ENCODE measurements around the gene JAK1. TPM values are rescaled to one million over a fixed set of nuclear protein-coding genes. Genes with fewer than 3 reads are reported as not detected.

Gene JAK1
- total and polyA plus RNA-seq, 2 of the 8 experiments (the other 6 are each of a cell fraction or from before 2014, with no cell fraction given) = 7.8 to 24.5 TPM

DNA sequence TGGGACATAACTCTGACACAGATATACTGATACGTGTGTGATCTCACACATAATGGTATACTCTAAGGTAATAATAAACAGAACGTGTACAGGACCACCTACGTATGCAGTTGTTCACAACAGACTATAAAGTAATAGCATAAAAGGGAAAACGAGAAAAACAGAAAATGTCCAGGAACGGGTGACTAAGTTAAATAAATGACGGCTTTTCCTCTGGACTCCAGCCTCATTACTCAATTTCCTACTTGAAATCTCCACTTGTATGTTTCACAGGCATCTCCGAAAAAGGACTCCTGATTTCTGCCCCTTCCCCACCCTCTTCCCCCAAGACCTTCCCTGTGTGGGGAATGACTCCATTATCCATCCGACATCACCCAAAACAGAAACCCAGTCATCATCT, 95.1 kb downstream of the JAK1 start:
- 91% methylated on average over 8 of the region's 8 CpGs; no CpG with 5 or more reads in 1 of the 2 experiments for WGBS, 2 experiments (ENCODE audit: extremely low coverage in 1 of 2, insufficient coverage in 1 of 2, insufficient read length in 1 of 2, insufficient replicate concordance in 2 of 2, low coverage in 1 of 2, low lambda C conversion rate in 2 of 2, missing lambda C conversion rate in 1 of 2)
- Histone ChIP-seq H4K20me1 (replicated peaks in 1 of 2; ENCODE audit: control insufficient read depth in 1 of 2, insufficient read depth in 2 of 2, low read length in 2 of 2) (no peaks in the 10 kb centered on the region), H3K27ac (ENCODE audit: low read depth, low read length) (no peak overlapping the region), H3K79me1 (ENCODE audit: low read depth, low read length) (no peaks in the 10 kb centered on the region), H2BK15ac (ENCODE audit: low read length) (no peak overlapping the region), H3K9me3 (ENCODE audit: insufficient read depth in 2 of 2, low read depth in 1 of 2, low read length in 1 of 2) (no peaks in the 10 kb centered on the region), H3K4me2 (ENCODE audit: insufficient read depth in 1 of 2, low read depth in 2 of 2, low read length in 2 of 2) (no peak overlapping the region), H2AK5ac (ENCODE audit: low read depth, low read length) (no peak overlapping the region), H4K5ac (ENCODE audit: insufficient read length, low read depth, low read length) (no peak overlapping the region), H3K4ac (replicated peaks; ENCODE audit: insufficient read length, low read depth, low read length) (no peak overlapping the region), H3K79me2 (ENCODE audit: control insufficient read depth in 1 of 2, insufficient read depth in 2 of 2, low read length in 2 of 2) (no peaks in the 10 kb centered on the region), H4K91ac (replicated peaks; ENCODE audit: insufficient read length, low read length) (no peak overlapping the region), H3K18ac (ENCODE audit: extremely low read depth, low read length) (no peak overlapping the region), H3K4me3 (ENCODE audit: extremely low read depth in 1 of 4, insufficient read depth in 2 of 4, low read depth in 3 of 4, low read length in 4 of 4) (no peak overlapping the region), H3K14ac (ENCODE audit: insufficient read length) (no peak overlapping the region), H4K8ac (ENCODE audit: extremely low read depth, insufficient read depth, low read length) (no peak overlapping the region), H3K23me2 (ENCODE audit: low read depth, low read length) (no peaks in the 10 kb centered on the region), H2BK12ac (ENCODE audit: low read depth, low read length) (no peak overlapping the region), H3K23ac (ENCODE audit: insufficient read length) (no peak overlapping the region), H3K56ac (replicated peaks; ENCODE audit: insufficient read length, low read depth, low read length) (no peak overlapping the region), H2BK5ac (ENCODE audit: low read depth, low read length) (no peak overlapping the region), H3K36me3 (ENCODE audit: control insufficient read depth in 2 of 4, insufficient read depth in 4 of 4, low read length in 3 of 4) (no peaks in the 10 kb centered on the region; a peak in 1 of 8 replicates), H3K9ac (replicated peaks in 1 of 4; ENCODE audit: extremely low read depth in 1 of 4, low read depth in 3 of 4, low read length in 3 of 4) (no peak overlapping the region), H3K27me3 (replicated peaks in 1 of 4; ENCODE audit: control insufficient read depth in 3 of 4, extremely low read depth in 1 of 4, insufficient read depth in 3 of 4, low read length in 3 of 4) (no peaks in the 10 kb centered on the region), H2BK20ac (ENCODE audit: low read length) (no peak overlapping the region), H3K4me1 (replicated peaks in 1 of 4; ENCODE audit: control insufficient read depth in 3 of 4, insufficient read depth in 4 of 4, low read length in 3 of 4) (no peaks in the 10 kb centered on the region), H2AFZ (ENCODE audit: low read length) (no peak overlapping the region), H2BK120ac (replicated peaks; ENCODE audit: low read depth, low read length) (no peak overlapping the region)
- ChIA-PET CTCF (ENCODE audit: partially characterized antibody) (interaction anchor here (0.6 to 1.8 kb wide), 2 partner anchors 12 to 45 kb away, joined by 3 to 5 read pairs; no protein-coding TSS in a partner anchor), POLR2A (ENCODE audit: partially characterized antibody) (no interaction called here)
- no peak for FAIRE-seq
- DNase-seq (ENCODE audit: low read depth in 1 of 2, low spot score in 2 of 2) = no peak
- TF ChIP-seq, protein P1, sequence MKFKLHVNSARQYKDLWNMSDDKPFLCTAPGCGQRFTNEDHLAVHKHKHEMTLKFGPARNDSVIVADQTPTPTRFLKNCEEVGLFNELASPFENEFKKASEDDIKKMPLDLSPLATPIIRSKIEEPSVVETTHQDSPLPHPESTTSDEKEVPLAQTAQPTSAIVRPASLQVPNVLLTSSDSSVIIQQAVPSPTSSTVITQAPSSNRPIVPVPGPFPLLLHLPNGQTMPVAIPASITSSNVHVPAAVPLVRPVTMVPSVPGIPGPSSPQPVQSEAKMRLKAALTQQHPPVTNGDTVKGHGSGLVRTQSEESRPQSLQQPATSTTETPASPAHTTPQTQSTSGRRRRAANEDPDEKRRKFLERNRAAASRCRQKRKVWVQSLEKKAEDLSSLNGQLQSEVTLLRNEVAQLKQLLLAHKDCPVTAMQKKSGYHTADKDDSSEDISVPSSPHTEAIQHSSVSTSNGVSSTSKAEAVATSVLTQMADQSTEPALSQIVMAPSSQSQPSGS (IDR thresholded peaks at IDR 0.05; ENCODE audit: low read length) = no peak
- TF ChIP-seq SUZ12 (IDR thresholded peaks at IDR 0.05; ENCODE audit: low read length) = no peak
- TF ChIP-seq POLR2A (IDR thresholded peaks at IDR 0.05; ENCODE audit: control extremely low read depth in 1 of 2, low read depth in 2 of 2, low read length in 2 of 2) = no peak
- TF ChIP-seq, protein P2, sequence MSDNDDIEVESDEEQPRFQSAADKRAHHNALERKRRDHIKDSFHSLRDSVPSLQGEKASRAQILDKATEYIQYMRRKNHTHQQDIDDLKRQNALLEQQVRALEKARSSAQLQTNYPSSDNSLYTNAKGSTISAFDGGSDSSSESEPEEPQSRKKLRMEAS (IDR thresholded peaks at IDR 0.05) = no peak
- TF ChIP-seq SIRT6 (IDR thresholded peaks at IDR 0.05; ENCODE audit: low read length) = no peak
- TF ChIP-seq, protein P3, sequence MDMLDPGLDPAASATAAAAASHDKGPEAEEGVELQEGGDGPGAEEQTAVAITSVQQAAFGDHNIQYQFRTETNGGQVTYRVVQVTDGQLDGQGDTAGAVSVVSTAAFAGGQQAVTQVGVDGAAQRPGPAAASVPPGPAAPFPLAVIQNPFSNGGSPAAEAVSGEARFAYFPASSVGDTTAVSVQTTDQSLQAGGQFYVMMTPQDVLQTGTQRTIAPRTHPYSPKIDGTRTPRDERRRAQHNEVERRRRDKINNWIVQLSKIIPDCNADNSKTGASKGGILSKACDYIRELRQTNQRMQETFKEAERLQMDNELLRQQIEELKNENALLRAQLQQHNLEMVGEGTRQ (IDR thresholded peaks at IDR 0.05; ENCODE audit: low read length) = no peak
- no peak for TF ChIP-seq SIN3A (conservative IDR thresholded peaks at IDR 0.05 in 1 of 2, IDR thresholded peaks at IDR 0.05 in 1 of 2; ENCODE audit: low read depth in 1 of 2, low read length in 2 of 2)
- TF ChIP-seq ASH2L (IDR thresholded peaks at IDR 0.05; ENCODE audit: low read length) = no peak
- no peak for TF ChIP-seq JUN (IDR thresholded peaks at IDR 0.05; ENCODE audit: low read depth, low read length)
- no peak for TF ChIP-seq NRF1 (IDR thresholded peaks at IDR 0.05; ENCODE audit: low read depth, low read length)
- TF ChIP-seq BACH1 (IDR thresholded peaks at IDR 0.05; ENCODE audit: low read length) = no peak
- TF ChIP-seq BRCA1 (IDR thresholded peaks at IDR 0.05; ENCODE audit: low read depth, low read length) = no peak
- no peak for TF ChIP-seq SP4 (IDR thresholded peaks at IDR 0.05; ENCODE audit: low read length)

Measured in H1 (cell line).